Neural crest cell (in vitro differentiated cells): ENCODE results near the gene WNT7A. TPM values are rescaled to one million over a fixed set of nuclear protein-coding genes. Genes with fewer than 3 reads are reported as not detected.

ENCODE experiments used
- DNase-seq: peaks from one replicate; pipeline ENCODE4 v3.0.0; 2021; ENCODE audit warnings: low read depth, mixed read lengths, low spot score
- H3K27ac Mint-ChIP-seq: one replicate; pipeline ENCODE4 v1.8.0; 2021; ENCODE audit warnings: mild to moderate bottlenecking, mixed read lengths; ENCODE audit not compliant: unreplicated experiment
- H3K27me3 Mint-ChIP-seq: 2 replicates; pipeline ENCODE4 v1.8.0; 2021; ENCODE audit warnings: low read depth, mild to moderate bottlenecking, mixed read lengths
- H3K36me3 Mint-ChIP-seq: 2 replicates; pipeline ENCODE4 v1.8.0; 2021; ENCODE audit warnings: low read depth, mild to moderate bottlenecking, mixed read lengths
- H3K4me1 Mint-ChIP-seq: 2 replicates; pipeline ENCODE4 v1.8.0; 2021; ENCODE audit warnings: mixed read lengths
- H3K4me3 Mint-ChIP-seq: one replicate; pipeline ENCODE4 v1.8.0; 2021; ENCODE audit warnings: mild to moderate bottlenecking, mixed read lengths
- H3K9me3 Mint-ChIP-seq: 2 replicates; pipeline ENCODE4 v1.8.0; 2021; ENCODE audit warnings: mixed read lengths
- total RNA-seq: library from RNA; stranded (reverse); gene quantifications from 2 replicates; pipeline ENCODE4 v1.2.1, GENCODE V29; 2021
- TF ChIP-seq, protein P1 (sequence below): fragments of 200-600 bp; sonication (generic); conservative IDR thresholded peaks from 2 replicates; pipeline ENCODE4 v1.5.0; 2021; ENCODE audit warnings: antibody characterized with exemption, mild to moderate bottlenecking

Gene WNT7A
- total RNA-seq, 1 donor from 2014 or later: 9.8 TPM

DNA sequence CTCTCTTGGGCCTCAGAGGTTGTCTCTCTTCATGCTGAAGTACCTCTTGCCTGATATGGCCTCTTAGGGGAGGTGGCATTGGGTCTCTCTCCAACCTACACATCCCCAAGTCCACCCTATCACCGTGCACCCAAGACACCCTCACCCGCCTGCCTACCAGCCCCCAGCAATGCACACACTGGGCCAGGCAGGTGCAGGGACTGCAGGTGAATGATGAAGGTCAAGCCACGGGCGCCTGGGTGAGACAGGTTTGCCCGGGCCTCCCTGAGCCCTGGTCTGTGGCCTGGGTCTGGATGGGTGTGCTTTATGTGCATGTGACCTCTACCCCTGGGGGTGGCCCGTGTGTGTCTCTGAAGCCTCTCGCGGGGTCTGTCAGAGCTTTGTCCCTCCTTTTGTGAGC, 68.3 kb downstream of the WNT7A start:
- DNase-seq: no peak
- Mint-ChIP-seq H3K36me3 (peaks cover 24% of the 10 kb centered on the region), H3K9me3 (peaks cover 15% of the 10 kb centered on the region), H3K27ac (no peak overlapping the region), H3K4me1 (no peaks in the 10 kb centered on the region), H3K27me3 (no peaks in the 10 kb centered on the region), H3K4me3 (no peak overlapping the region)
- TF ChIP-seq, protein P1, sequence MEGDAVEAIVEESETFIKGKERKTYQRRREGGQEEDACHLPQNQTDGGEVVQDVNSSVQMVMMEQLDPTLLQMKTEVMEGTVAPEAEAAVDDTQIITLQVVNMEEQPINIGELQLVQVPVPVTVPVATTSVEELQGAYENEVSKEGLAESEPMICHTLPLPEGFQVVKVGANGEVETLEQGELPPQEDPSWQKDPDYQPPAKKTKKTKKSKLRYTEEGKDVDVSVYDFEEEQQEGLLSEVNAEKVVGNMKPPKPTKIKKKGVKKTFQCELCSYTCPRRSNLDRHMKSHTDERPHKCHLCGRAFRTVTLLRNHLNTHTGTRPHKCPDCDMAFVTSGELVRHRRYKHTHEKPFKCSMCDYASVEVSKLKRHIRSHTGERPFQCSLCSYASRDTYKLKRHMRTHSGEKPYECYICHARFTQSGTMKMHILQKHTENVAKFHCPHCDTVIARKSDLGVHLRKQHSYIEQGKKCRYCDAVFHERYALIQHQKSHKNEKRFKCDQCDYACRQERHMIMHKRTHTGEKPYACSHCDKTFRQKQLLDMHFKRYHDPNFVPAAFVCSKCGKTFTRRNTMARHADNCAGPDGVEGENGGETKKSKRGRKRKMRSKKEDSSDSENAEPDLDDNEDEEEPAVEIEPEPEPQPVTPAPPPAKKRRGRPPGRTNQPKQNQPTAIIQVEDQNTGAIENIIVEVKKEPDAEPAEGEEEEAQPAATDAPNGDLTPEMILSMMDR: no peak

DNA sequence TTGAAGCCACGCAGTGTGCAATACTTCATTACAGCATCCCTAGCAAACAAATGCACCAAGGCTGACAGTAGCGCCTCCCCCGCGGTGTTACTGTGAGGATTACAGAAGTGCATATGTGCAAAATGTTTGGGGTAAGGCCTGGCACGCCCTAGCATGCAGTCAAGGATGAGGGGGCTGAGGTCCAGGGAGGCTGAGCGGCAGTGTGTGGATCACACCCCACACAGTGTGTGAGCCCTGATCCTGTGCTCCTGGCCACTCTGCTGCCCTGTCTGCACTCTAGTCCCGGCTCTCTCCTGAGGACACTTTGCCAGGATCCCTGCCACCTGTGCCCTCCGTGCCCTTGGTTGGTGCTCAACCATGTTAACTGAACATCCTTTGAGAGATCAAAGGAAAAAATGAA, 71.3 kb downstream of the WNT7A start:
- Mint-ChIP-seq H3K36me3 (peaks cover 2% of the 10 kb centered on the region), H3K4me3 (no peak overlapping the region), H3K9me3 (peaks cover 7% of the 10 kb centered on the region), H3K27ac (no peak overlapping the region), H3K27me3 (no peaks in the 10 kb centered on the region), H3K4me1 (no peaks in the 10 kb centered on the region)
- DNase-seq: no peak
- TF ChIP-seq, protein P1: no peak

DNA sequence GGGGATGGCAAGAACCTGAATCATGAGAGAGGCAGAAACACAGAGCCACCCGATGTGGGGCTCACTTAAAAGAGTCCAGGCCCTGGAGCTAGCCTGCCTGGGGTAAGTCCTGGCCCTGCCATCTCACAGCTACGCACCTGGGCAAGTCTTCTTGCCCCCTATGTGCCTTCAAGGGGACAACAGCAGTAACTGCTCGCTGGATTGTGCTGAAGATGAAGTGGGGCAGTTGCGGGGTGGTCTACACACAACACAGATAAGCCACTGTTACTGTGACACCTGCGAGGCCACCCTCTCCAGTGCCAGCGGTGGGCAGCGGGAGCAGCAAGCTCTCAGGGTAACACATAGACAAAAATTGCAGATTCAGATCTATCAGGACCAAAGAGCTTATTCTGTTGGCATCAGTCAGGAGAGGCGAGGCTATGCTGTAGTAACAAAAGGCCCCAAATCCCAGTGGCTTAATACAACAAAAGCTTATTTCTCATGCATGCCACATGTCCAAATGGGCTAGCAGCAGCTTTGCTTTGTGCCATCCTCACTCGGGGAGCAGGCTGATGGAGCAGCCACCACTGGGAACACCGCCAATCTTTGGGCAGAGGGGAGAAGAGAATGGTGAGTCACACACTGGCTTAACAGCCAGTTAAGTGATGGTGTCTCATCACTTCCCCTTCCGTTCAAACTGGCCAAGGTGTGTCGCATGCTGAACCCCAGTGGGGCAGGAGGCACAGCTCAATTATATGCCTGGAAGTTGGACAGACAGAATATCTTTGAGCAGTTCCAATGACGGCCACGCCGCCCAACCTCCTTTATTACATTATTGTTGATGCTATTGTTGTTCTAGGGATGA, 78.3 kb downstream of the WNT7A start:
- Mint-ChIP-seq H3K36me3 (no peaks in the 10 kb centered on the region), H3K27ac (no peak overlapping the region), H3K9me3 (peaks cover 5% of the 10 kb centered on the region), H3K4me1 (peaks cover 5% of the 10 kb centered on the region), H3K27me3 (no peaks in the 10 kb centered on the region), H3K4me3 (no peak overlapping the region)
- no peak for DNase-seq
- TF ChIP-seq, protein P1: no peak

DNA sequence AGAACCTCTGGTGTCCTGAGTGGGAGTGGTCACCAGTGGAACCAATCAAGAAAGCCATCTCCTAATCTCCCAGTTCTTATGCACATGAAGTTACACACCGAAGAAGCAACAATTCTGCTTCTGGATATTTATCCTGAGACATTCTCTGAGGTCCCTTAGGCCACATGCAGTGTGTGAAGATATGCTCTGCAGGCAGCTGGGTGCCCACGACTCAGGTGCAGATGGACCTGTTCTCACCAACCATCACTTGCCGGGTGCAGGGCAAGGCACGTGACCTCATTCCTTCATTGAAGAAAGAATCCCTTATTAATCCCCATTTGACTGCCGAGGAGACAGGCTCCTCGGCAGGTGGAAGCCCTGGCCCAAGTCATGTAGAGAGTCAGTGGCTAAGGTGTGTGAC, 79.8 kb downstream of the WNT7A start:
- no peak for DNase-seq

DNA sequence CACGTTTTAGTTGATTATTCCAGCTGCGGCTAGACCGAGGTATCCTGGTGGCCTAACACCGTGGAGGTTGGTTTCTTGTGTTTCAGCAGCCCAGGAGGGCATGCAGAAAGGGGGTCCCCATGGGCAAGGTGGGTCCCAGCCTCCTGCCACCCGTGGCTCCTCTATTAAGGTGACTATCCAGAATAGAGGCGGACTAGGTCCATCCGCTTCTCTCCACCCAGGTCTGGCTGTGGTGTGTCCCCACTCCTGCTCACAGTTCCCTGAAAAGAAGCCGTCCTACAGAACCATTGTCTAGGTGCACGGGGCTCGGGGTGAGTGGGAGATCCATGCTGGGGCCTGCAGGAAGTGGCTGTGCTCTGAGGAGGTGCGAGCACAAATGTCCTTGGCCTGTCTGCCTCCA, 81.5 kb downstream of the WNT7A start:
- no peak for DNase-seq
- H3K4me1 Mint-ChIP-seq: peaks cover 14% of the 10 kb centered on the region
- no peak overlapping the region for H3K4me3 Mint-ChIP-seq
- TF ChIP-seq, protein P1: no peak
- H3K36me3 Mint-ChIP-seq: no peaks in the 10 kb centered on the region
- H3K9me3 Mint-ChIP-seq: no peaks in the 10 kb centered on the region
- no peak overlapping the region for H3K27ac Mint-ChIP-seq
- H3K27me3 Mint-ChIP-seq: no peaks in the 10 kb centered on the region

More for the DNA sequence above, 79.8 kb downstream of the WNT7A start:
- TF ChIP-seq, protein P1: no peak
- H3K9me3 Mint-ChIP-seq: no peaks in the 10 kb centered on the region
- H3K4me1 Mint-ChIP-seq: peaks cover 11% of the 10 kb centered on the region
- H3K36me3 Mint-ChIP-seq: no peaks in the 10 kb centered on the region
- H3K27me3 Mint-ChIP-seq: no peaks in the 10 kb centered on the region
- H3K4me3 Mint-ChIP-seq: no peak overlapping the region
- no peak overlapping the region for H3K27ac Mint-ChIP-seq
